Panc1 (cell line): Measurements from ENCODE around the gene STAP1. TPM values are rescaled to one million over a fixed set of nuclear protein-coding genes. Genes with fewer than 3 reads are reported as not detected.

Experiments
- ATAC-seq: fragments of 200-7000 bp; cut with Tn5 transposase; 2 replicates; pipeline ENCODE4 v1.9.1; 2020; ENCODE audit warnings: mild to moderate bottlenecking, moderate library complexity
- BruUV-seq: library from RNA; stranded (reverse); fragments of 400-500 nt; replicated peaks from 2 replicates; lab custom pipeline; 2021; lab: Mats Ljungman, UMichigan
- CTCF ChIA-PET: fragments of 300-600 bp; sonication (Branson Sonifier 250); formaldehyde crosslinking; loops from one replicate; lab custom pipeline; 2022; ENCODE audit warnings: antibody characterized with exemption; lab: Charles Lee
- POLR2A ChIA-PET: fragments of 300-600 bp; sonication (Branson Sonifier 250); formaldehyde crosslinking; loops from one replicate; lab custom pipeline; 2022; ENCODE audit warnings: antibody characterized with exemption; lab: Charles Lee
- DNase-seq: peaks from one replicate; pipeline ENCODE4 v3.0.0-alpha.2; 2010; ENCODE audit warnings: low read depth, low spot score
- H3K27ac ChIP-seq: 2 replicates; pipeline ENCODE4 v1.5.1; 2011; ENCODE audit warnings: mild to moderate bottlenecking, low read length, inconsistent platforms
- H3K27me3 ChIP-seq: fragments of 200-500 bp; sonication (Bioruptor generic); 2 replicates; pipeline ENCODE4 v1.6.0; 2014; ENCODE audit warnings: low read length, inconsistent platforms; ENCODE audit not compliant: control insufficient read depth, insufficient read depth
- H3K36me3 ChIP-seq: fragments of 200-500 bp; sonication (Bioruptor generic); 2 replicates; pipeline ENCODE4 v1.5.1; 2014; ENCODE audit warnings: inconsistent platforms, mild to moderate bottlenecking, low read length, moderate library complexity; ENCODE audit not compliant: control insufficient read depth, insufficient read depth
- H3K4me1 ChIP-seq: 2 replicates; pipeline ENCODE4 v1.5.1; 2011; ENCODE audit warnings: inconsistent platforms, mild to moderate bottlenecking, low read length, moderate library complexity; ENCODE audit not compliant: control insufficient read depth, insufficient read depth
- H3K4me3 ChIP-seq, 2 experiments: 2 replicates each; pipeline ENCODE4 v1.5.1; 2011 to 2012; ENCODE audit warnings: low read depth in 2 of 2, low read length in 2 of 2, mild to moderate bottlenecking in 2 of 2, inconsistent platforms in 1 of 2, moderate library complexity in 1 of 2
- H3K9me3 ChIP-seq: fragments of 200-500 bp; sonication (Bioruptor generic); 2 replicates; pipeline ENCODE4 v1.5.1; 2014; ENCODE audit warnings: low read depth, mild to moderate bottlenecking, inconsistent platforms, low read length, moderate library complexity; ENCODE audit not compliant: control insufficient read depth, insufficient read depth
- POLR2AphosphoS5 ChIP-seq: IDR thresholded peaks from 2 replicates; pipeline ENCODE4 v1.6.1; 2012; ENCODE audit warnings: mild to moderate bottlenecking, low read depth, low read length, moderate library complexity
- SIN3A ChIP-seq: IDR thresholded peaks from 2 replicates; pipeline ENCODE4 v1.6.1; 2012; ENCODE audit warnings: low read depth, mild to moderate bottlenecking, low read length, moderate library complexity, borderline replicate concordance; ENCODE audit not compliant: insufficient read depth
- TCF7L2 ChIP-seq: IDR thresholded peaks from 2 replicates; pipeline ENCODE4 v1.6.1; 2011; ENCODE audit warnings: mild to moderate bottlenecking, low read depth, low read length, inconsistent platforms
- in situ Hi-C: cut with HindIII; loops from 2 replicates; pipeline ENCODE4 v1.10.0; 2016; ENCODE audit warnings: low sequenced_read_pairs, low pct_unique_long_range_greater_than_20kb
- intact Hi-C: fragments of 100-400 bp; cut with micrococcal nuclease; formaldehyde crosslinking; loops from one replicate; pipeline ENCODE4 v1.10.0; 2022; ENCODE audit not compliant: unreplicated experiment
- total RNA-seq: library from RNA; stranded (reverse); gene quantifications from one replicate; pipeline ENCODE4 v1.2.1, GENCODE V29; 2021; ENCODE audit not compliant: unreplicated experiment
- TF ChIP-seq, protein P1 (sequence below): fragments of 450-650 bp; IDR thresholded peaks from 2 replicates; pipeline ENCODE4 v1.5.1; 2017; ENCODE audit warnings: mild to moderate bottlenecking
- TF ChIP-seq, protein P2 (sequence below), 2 experiments: IDR thresholded peaks; 2 replicates each; pipeline ENCODE4 v1.6.1; 2011 to 2012; ENCODE audit warnings: low read depth in 2 of 2, control low read depth in 1 of 2, low read length in 1 of 2, mild to moderate bottlenecking in 1 of 2, moderate library complexity in 1 of 2; ENCODE audit not compliant: insufficient read depth in 1 of 2

Gene STAP1
- total RNA-seq, 1 experiment from 2014 or later = not detected

DNA sequence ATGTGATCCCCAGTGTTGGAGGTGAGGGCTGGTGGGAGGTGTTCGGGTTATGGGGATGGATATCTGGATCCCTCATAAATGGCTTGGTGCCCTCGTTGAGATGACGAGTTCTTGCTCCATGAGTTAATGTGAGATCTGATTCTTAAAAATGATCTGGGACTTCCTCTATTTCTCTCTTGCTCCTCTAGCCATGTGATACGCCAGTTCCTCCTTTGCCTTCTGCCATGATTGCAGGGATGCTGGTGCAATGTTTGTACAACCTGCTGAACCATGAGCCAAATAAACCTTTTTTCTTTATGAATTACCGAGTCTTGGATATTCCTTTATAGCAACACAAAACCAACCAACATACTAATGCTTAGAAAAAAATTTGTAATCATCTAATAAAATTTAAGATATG lies 56.6 kb downstream of the STAP1 start:
- TF ChIP-seq SIN3A (no peak), POLR2AphosphoS5 (no peak), TCF7L2 (no peak)
- TF ChIP-seq, protein P1, sequence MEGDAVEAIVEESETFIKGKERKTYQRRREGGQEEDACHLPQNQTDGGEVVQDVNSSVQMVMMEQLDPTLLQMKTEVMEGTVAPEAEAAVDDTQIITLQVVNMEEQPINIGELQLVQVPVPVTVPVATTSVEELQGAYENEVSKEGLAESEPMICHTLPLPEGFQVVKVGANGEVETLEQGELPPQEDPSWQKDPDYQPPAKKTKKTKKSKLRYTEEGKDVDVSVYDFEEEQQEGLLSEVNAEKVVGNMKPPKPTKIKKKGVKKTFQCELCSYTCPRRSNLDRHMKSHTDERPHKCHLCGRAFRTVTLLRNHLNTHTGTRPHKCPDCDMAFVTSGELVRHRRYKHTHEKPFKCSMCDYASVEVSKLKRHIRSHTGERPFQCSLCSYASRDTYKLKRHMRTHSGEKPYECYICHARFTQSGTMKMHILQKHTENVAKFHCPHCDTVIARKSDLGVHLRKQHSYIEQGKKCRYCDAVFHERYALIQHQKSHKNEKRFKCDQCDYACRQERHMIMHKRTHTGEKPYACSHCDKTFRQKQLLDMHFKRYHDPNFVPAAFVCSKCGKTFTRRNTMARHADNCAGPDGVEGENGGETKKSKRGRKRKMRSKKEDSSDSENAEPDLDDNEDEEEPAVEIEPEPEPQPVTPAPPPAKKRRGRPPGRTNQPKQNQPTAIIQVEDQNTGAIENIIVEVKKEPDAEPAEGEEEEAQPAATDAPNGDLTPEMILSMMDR = no peak
- TF ChIP-seq, protein P2, sequence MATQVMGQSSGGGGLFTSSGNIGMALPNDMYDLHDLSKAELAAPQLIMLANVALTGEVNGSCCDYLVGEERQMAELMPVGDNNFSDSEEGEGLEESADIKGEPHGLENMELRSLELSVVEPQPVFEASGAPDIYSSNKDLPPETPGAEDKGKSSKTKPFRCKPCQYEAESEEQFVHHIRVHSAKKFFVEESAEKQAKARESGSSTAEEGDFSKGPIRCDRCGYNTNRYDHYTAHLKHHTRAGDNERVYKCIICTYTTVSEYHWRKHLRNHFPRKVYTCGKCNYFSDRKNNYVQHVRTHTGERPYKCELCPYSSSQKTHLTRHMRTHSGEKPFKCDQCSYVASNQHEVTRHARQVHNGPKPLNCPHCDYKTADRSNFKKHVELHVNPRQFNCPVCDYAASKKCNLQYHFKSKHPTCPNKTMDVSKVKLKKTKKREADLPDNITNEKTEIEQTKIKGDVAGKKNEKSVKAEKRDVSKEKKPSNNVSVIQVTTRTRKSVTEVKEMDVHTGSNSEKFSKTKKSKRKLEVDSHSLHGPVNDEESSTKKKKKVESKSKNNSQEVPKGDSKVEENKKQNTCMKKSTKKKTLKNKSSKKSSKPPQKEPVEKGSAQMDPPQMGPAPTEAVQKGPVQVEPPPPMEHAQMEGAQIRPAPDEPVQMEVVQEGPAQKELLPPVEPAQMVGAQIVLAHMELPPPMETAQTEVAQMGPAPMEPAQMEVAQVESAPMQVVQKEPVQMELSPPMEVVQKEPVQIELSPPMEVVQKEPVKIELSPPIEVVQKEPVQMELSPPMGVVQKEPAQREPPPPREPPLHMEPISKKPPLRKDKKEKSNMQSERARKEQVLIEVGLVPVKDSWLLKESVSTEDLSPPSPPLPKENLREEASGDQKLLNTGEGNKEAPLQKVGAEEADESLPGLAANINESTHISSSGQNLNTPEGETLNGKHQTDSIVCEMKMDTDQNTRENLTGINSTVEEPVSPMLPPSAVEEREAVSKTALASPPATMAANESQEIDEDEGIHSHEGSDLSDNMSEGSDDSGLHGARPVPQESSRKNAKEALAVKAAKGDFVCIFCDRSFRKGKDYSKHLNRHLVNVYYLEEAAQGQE (IDR thresholded peaks at IDR 0.05; ENCODE audit: insufficient read depth in 1 of 2, low read depth in 2 of 2, low read length in 1 of 2) = no peak
- ATAC-seq (no peak), DNase-seq (no peak)
- Histone ChIP-seq H3K36me3 (peaks cover 2% of the 10 kb centered on the region; the same call in 1 of the 2 replicates), H3K27ac (no peak overlapping the region), H3K4me1 (no peaks in the 10 kb centered on the region), H3K4me3 (no peak overlapping the region), H3K9me3 (no peaks in the 10 kb centered on the region), H3K27me3 (no peaks in the 10 kb centered on the region)
- in situ Hi-C loops = no loop called here
- CTCF ChIA-PET = no interaction called here
- POLR2A ChIA-PET = no interaction called here
- intact Hi-C loops = no loop called here
- BruUV-seq = no TSS peak

DNA sequence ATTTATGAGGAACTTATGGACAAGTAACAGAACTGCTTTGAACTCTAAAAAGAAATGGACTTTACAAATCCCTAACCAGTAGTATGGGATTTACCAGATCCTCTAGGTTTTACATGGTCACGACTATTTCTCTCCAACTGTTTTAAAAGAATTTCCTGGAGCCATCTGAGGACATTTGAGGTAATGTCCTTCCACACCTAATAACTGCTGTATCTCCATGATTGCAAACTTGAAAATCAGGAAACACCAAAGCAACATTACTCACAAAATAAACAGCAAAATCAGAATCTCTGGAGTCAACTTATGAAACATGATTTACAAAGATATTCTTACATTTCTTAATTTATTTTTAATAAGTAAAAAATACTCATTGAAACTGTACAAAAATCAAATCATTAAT lies 58.0 kb downstream of the STAP1 start:
- Histone ChIP-seq H3K4me3 (no peak overlapping the region), H3K4me1 (no peaks in the 10 kb centered on the region), H3K27ac (no peak overlapping the region), H3K36me3 (peaks cover 5% of the 10 kb centered on the region; the same call in 1 of the 2 replicates), H3K9me3 (no peaks in the 10 kb centered on the region), H3K27me3 (no peaks in the 10 kb centered on the region)
- in situ Hi-C loops = no loop called here
- CTCF ChIA-PET = no interaction called here
- POLR2A ChIA-PET = no interaction called here
- ATAC-seq (no peak), DNase-seq (no peak)
- BruUV-seq = no TSS peak
- TF ChIP-seq POLR2AphosphoS5 = no peak
- TF ChIP-seq, protein P2 (IDR thresholded peaks at IDR 0.05; ENCODE audit: insufficient read depth in 1 of 2, low read depth in 2 of 2, low read length in 1 of 2) = no peak
- TF ChIP-seq SIN3A = no peak
- TF ChIP-seq, protein P1 = no peak
- TF ChIP-seq TCF7L2 = no peak
- intact Hi-C loops = no loop called here
